Stimulated activated CD8-positive, alpha-beta memory T cell treated with anti-CD3 and anti-CD28 coated beads, Interleukin-4, amount 100 ng/mL, for 1 hour (primary cell): ENCODE data around the gene CMSS1.

Experiments
- DNase-seq, 2 donors: peaks; one replicate each; pipeline ENCODE4 v3.0.0-alpha.2; 2020; ENCODE audit warnings: low read depth in 2 of 2, low spot score in 1 of 2

The CMSS1 gene

GRCh38 chr3:100171211-100171914 is 353.7 kb downstream of the CMSS1 start:
- DNase-seq: no peak

DNA sequence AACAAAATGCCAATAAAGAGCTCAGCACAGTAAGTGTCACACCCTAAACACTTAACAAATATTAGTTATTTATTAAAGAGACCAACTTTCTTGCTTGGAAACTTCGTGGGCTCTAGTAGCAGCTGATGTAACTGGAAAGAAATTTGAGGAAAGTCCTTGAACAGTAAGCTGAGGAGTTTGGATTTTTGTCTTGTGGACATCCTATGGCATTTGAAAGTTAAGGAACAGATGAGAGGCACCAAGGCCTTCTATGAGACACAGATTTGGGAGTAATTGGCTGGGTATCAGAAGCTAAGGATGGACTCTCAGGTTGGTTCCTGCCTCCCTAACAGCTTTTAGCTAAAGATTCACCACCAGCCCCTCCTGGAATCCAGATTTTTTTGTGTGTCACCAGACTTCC is 356.3 kb downstream of the CMSS1 start:
- no peak for DNase-seq

DNA sequence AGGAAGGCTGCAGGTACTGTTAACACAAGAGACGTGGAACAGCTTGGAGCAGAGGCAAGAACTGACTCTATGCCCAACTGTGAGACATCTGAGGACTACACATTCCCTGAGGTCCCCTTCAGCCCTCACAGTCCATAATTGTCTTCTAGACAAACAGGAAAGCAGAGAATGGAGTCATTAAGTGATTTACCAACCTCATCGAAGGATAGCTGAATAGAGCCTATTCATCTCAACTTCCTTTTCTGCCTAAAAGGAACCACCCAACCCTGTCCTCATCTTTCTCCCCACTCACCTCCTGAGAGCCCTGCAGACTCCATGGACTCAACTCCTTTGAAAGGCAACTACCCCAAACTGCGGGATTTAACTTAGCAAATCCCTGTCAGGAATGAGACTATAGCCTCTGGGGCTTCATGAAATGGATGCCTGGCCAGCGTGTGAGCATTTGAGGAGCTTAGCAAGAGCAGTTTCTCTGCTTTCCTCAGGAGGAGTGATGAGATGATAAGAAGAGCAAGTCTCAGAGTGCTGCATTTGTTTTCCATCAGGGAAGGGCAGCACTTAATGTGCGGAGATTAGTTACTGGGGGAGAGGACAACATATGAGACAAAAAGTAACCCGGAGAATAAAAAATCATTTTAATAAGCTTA is 358.1 kb downstream of the CMSS1 start:
- DNase-seq: no peak

GRCh38 chr3:100179692-100180349 is 362.2 kb downstream of the CMSS1 start:
- DNase-seq: no peak

- no peak for DNase-seq
These were observed 366.0 kb downstream of the CMSS1 start for GRCh38 chr3:100183608-100184125.

DNA sequence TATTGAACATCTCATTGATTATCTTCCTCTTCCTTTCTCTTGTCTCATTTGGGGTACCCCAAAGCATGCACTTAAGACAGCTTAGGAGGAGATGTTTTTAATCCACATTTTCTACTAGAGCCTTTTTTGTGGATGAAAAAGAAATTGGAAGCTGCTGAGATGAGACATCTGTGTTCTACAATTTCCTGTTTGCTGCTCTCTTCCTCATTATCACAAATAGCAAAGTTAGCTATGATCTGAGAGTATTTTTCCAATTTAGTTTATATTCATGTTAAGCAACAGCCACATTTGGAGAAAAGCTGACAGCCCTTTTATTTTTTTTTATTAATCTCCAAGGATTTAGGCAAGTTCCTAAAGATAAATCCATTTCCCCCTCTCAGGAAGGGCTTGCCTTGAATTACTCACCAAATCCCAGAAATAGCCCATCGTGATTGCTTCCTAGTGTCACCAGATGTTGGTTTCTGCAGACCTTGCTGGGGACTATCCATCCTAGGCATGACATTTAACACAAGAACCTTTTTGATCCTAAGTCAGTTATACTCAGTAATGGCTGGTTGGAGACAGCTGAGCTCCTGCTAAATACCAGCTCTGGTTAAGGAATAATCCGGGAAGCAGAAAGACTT is 367.4 kb downstream of the CMSS1 start:
- no peak for DNase-seq

DNA sequence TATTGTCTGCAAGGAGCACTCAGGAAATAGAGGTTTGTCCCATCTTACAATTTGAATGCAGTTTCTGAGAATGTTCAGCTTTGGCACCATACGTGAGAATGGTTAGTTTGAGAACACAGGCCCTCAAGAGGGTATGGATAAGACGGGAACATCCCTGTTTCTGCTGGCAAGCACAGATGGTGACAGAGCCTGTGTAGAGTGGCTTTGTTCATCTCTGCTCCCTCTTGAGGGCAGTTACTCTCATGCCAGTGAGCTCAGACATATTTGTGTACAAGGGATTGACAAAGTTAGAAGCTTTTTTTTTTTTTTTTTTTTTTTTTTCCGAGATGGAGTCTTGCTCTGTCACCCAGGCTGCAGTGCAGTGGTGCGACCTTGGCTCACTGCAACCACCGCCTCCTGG is 368.2 kb downstream of the CMSS1 start:
- no peak for DNase-seq

DNA sequence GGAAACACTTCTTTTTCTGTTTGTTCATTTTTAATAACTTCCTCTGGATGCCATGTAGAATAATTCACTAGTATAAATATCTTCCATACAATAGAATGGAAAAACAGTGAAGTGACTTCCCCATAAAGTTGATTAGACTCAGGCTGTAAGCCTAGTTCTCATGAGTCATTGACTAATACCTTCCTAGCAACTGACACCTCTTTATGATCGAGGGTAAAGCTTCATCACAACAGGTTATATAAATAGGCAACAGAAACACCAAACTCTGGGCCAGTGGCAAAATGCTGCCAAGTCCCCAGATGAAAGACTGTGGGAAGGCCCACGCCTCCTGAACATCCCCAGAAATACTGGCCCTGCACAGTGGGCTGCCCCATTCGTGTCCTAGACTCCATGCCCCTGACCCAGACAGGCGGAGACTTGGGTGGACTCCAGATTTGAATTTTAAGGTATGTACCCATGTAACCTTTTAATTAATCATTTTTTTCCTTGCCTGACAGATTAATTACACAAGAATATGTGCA is 371.8 kb downstream of the CMSS1 start:
- no peak for DNase-seq

DNA sequence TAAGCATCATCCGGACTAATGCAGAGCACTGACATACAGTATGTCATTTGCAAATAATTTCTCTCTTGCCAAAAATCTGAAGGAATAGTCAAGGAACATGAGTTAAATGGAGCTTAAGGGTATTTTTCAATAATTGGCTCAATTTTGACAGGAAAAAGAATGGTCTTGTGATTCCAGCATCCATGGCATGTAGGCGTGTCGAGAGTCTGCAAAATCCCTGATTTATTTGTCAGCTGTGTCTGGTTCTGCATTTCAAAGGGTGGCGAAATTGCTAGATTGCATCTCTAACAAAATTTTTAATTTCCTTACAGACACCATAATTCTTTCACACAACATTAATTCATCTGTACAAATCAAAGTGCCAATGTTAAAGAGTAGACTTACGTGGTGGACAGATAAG is 377.7 kb downstream of the CMSS1 start:
- DNase-seq: no peak

GRCh38 chr3:100197876-100198275 is 380.2 kb downstream of the CMSS1 start:
- no peak for DNase-seq

DNA sequence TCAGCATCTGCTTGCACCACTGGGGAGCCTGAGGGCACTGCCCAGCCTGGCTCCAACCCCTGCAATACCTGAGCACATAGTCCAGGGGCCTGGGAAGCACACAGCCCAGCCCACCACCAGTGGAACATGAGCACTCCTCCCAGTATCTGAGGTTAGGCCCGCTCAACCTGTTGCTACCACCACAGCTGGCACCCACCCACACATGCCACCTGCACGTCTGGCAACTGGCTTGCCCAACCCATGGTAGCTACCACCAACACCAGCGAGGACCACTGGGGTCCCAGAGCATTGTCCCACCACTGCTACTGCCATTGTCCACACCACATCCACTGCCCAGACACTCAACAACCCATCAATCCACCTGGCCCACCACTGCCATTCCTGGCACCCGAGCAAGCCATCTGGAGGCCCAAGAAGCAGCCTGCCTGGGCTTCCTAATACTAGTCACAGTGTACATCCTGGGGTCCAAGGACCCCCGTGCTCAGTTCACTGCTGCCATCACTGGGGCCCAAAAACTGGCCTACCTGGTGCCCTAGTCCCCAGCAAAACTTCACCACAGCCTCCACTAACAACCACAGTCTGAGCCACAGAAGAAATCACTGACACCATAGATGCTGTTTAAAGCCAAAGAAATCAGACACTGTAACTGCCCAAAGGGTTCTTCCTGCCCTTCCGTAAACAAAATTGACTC is 381.1 kb downstream of the CMSS1 start:
- no peak for DNase-seq

DNA sequence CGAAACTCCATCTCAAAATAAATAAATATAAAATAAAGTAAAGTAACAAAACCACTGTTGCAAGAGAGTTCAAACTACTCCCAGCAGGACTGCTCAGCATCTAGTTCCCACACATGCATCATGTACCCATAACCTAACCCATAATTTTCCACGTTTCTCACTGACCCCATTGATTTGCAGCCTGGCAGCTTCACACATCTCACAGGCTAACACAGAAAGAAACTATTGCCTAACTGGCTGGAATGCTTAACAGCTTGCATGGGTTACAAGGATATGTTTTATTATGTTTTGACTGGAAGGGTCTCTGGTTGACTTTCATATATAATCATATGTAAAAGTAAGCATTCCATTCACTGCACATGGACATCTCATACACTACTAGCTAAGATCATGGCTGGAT is 387.5 kb downstream of the CMSS1 start:
- DNase-seq: no peak

GRCh38 chr3:100206687-100207086 is 389.0 kb downstream of the CMSS1 start:
- no peak for DNase-seq

- no peak for DNase-seq
These were observed 390.2 kb downstream of the CMSS1 start for GRCh38 chr3:100207886-100208285.

DNA sequence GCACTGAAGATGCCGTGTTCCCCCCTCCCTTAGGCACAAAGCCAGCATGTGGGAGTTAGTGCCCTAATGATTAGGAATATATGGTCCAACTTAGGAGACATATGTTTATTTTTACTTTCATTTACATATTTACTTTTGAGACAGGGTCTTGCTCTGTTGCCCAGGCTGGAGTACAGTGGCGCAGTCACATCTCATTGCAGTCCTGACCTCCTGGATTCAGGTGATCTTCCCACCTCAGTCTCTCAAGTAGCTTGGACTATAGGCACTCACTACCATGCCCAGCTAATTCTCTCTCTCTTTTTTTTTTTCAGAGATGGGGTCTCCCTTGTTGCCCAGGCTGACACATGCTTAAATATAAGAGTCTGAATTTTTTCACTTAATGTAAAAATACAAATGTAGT is 391.5 kb downstream of the CMSS1 start:
- no peak for DNase-seq

DNA sequence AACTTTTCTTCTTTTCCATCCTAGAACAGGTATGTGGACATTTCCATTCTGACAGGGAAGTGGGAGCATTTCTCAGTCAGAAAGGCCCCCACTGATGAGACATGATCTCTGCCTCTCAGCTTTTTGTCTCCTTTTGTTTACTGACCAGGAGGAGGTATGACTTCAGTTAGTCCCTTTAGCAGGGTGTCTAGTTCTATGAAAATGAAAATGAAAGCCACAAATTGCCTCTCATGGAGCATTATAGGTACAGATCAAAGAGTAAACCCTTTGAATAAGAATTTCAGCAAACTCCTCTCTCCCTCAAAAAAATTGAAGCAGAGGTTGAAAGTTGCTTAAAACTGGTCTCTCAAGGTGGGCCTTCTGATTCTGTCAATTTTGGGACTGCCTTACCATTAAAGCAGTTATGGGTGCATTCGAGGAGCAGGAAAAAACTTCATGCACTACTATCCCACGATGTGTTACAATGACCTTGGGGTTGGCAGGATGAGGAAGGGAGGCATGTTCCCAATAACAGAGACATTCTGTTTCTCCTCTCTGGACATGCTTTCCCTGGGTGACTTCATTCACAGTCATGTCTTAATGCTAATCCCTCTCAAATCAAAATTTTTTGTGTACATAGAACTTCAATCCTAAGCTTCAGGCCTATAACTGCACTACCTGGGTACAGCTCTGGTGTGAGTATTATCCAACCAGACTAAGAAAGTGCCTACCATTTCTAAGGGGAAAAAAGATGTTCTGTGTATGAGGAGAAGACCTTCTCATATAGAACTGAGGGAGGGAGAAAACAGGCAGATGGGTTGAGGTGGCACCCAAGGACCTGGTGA is 392.5 kb downstream of the CMSS1 start:
- DNase-seq: no peak

DNA sequence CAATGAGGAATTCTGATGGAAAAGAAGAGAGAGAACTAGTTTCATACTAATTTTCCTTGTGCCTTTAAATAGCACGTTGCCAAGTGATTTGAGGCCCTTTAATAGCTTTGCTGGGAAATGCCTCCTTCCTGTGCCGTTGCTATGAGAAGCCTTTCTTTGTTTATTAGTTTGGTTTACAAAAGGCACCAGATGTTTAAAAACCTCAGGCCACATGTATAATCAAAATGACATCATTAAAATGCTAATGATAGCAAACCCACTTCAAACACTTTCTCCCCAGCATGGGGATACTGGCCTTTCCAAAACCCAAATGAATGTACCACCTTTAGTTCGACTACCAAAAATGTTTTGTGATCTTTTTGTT is 393.1 kb downstream of the CMSS1 start:
- no peak for DNase-seq

- no peak for DNase-seq
These were observed 396.4 kb downstream of the CMSS1 start for GRCh38 chr3:100213891-100214573.

- DNase-seq: no peak
These were observed 396.9 kb downstream of the CMSS1 start for GRCh38 chr3:100214574-100214964.

DNA sequence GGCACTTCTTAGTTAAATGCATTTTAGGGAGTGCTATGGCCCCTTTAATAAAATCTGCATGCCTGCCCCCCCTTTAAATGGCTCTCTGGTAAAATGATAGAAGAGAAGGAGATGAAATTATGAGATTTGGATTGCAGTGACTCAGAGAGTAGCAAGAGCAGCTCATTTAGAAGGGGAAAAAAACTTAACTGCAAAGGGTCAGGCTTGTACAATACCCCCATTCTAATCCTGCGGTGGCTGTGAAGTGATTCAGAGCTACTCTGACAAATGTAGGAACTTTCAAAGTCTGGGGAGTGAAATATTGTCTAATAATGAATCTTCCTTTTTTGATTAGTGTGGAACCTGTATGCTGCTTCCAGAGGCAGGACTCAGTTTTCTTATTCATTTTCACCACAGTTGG is 399.1 kb downstream of the CMSS1 start:
- no peak for DNase-seq
